ENCODE data around the gene PFDN4.

PFDN4 gene

GRCh38 chr20:54207743-54208547, at the start of gene PFDN4:
PFDN4 (plus strand) TSS chr20:54208087; CDS start chr20:54208101, 14 bp downstream.
- H3K4me3 ChIP-seq (ENCODE audit: low read depth, low read length), result peak within 1 kb of the TSS; percentile 77
- peak; percentile 89 for DNase-seq (ENCODE audit: low read depth)
- TF ChIP-seq CTCF (IDR thresholded peaks at IDR 0.05; ENCODE audit: insufficient read depth, low read depth, low read length, missing control alignments), result peak; percentile 82

- no peak overlapping the region for H3K4me3 ChIP-seq (ENCODE audit: low read depth, low read length)
- no peak for DNase-seq (ENCODE audit: low read depth)
- no peak for TF ChIP-seq CTCF (IDR thresholded peaks at IDR 0.05; ENCODE audit: insufficient read depth, low read depth, low read length, missing control alignments)
These were observed 49.7 kb upstream of the PFDN4 start for GRCh38 chr20:54158226-54158625.

- no peak for TF ChIP-seq CTCF (IDR thresholded peaks at IDR 0.05; ENCODE audit: insufficient read depth, low read depth, low read length, missing control alignments)
- DNase-seq (ENCODE audit: low read depth), result no peak
- H3K4me3 ChIP-seq (ENCODE audit: low read depth, low read length), result no peak overlapping the region
These were observed 49.0 kb upstream of the PFDN4 start for GRCh38 chr20:54158856-54159418.

- no peak for DNase-seq (ENCODE audit: low read depth)
- no peak for TF ChIP-seq CTCF (IDR thresholded peaks at IDR 0.05; ENCODE audit: insufficient read depth, low read depth, low read length, missing control alignments)
These were observed 47.6 kb upstream of the PFDN4 start for GRCh38 chr20:54160065-54161007.

GRCh38 chr20:54161008-54161820, 46.7 kb upstream of the PFDN4 start:
- H3K4me3 ChIP-seq (ENCODE audit: low read depth, low read length), result no peak overlapping the region
- TF ChIP-seq CTCF (IDR thresholded peaks at IDR 0.05; ENCODE audit: insufficient read depth, low read depth, low read length, missing control alignments), result no peak
- no peak for DNase-seq (ENCODE audit: low read depth)

More at GRCh38 chr20:54160065-54161007, 47.6 kb upstream of the PFDN4 start:
- no peak overlapping the region for H3K4me3 ChIP-seq (ENCODE audit: low read depth, low read length)

- DNase-seq (ENCODE audit: low read depth), result no peak
- TF ChIP-seq CTCF (IDR thresholded peaks at IDR 0.05; ENCODE audit: insufficient read depth, low read depth, low read length, missing control alignments), result no peak
- H3K4me3 ChIP-seq (ENCODE audit: low read depth, low read length), result no peak overlapping the region
These were observed 46.1 kb upstream of the PFDN4 start for GRCh38 chr20:54161821-54162149.

All from GM12865 (cell line).